ENCODE measurements around the gene DSCAML1. TPM values are rescaled to one million over a fixed set of nuclear protein-coding genes. Genes with fewer than 3 reads are reported as not detected.

The DSCAML1 gene
- total and polyA plus RNA-seq, 9 of the 15 experiments (the other 6 are each of a cell fraction or from before 2014, with no cell fraction given) = not detected

GRCh38 chr11:117754030-117754429 lies 43.0 kb downstream of the DSCAML1 start (continued):
- no peak for TF ChIP-seq CEBPG (CRISPR knock-in tag; IDR thresholded peaks at IDR 0.05)
- TF ChIP-seq CEBPG (tag; conservative IDR thresholded peaks at IDR 0.05 in 1 of 2, IDR thresholded peaks at IDR 0.05 in 1 of 2) = no peak
- no peak for TF ChIP-seq NR2F6 (CRISPR knock-in tag; IDR thresholded peaks at IDR 0.05)
- no peak for TF ChIP-seq NFATC3 (IDR thresholded peaks at IDR 0.05)
- TF ChIP-seq SPI1 (IDR thresholded peaks at IDR 0.05; ENCODE audit: borderline replicate concordance, low read depth, low read length) = no peak

DNA sequence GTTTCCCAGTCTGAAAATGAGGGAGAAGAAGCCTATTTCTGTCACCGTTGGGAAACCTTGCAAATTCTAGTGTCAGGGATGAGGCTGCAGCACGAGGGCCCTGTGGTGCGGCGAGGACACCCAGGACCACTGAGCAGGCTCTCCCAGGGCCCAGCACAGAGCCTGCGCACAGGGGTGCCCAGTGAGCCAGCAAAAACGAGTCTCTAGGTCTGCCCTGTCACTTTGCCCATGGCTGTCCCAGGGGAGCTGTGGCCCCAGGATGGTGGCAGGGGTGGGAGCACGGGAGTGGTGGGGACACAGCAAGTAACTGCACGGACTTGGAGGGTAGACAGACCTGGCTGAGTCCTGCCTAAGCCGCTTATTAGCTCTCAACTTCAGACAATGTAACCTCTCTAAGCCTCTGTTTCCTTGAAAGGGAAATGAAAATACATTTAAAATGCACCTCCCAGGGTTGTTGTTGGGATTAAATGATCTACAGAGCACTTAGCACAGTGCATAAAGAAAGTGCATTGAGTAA lies 44.2 kb downstream of the DSCAML1 start:
- under 1% methylated on average over 9 of the region's 9 CpGs for WGBS (ENCODE audit: insufficient coverage, low coverage, missing lambda C conversion rate)
- FAIRE-seq = no peak
- Histone ChIP-seq H3K4me1 (replicated peaks in 1 of 2; ENCODE audit: control insufficient read depth in 2 of 2, insufficient read depth in 2 of 2, low read length in 2 of 2) (no peaks in the 10 kb centered on the region), H4K20me1 (replicated peaks; ENCODE audit: control insufficient read depth, insufficient read depth, low read length) (no peaks in the 10 kb centered on the region; the same call in 1 of the 2 replicates), H3K9me1 (ENCODE audit: control insufficient read depth, insufficient read depth, low read length) (no peaks in the 10 kb centered on the region), H3K9ac (ENCODE audit: insufficient read depth in 1 of 2, low read depth in 2 of 2, low read length in 2 of 2) (no peak overlapping the region), H3K27me3 (ENCODE audit: control insufficient read depth in 2 of 2, insufficient read depth in 2 of 2, low read length in 2 of 2) (peaks cover 26 to 70% of the 10 kb centered on the region in 2 experiments; a peak in 3 of 5 replicates), H3K27ac (ENCODE audit: extremely low read depth, low read depth, low read length) (no peak overlapping the region), H3K36me3 (ENCODE audit: control insufficient read depth, insufficient read depth, low read length) (no peaks in the 10 kb centered on the region), H3K4me2 (ENCODE audit: insufficient read depth, low read length) (no peak overlapping the region), H3K9me3 (replicated peaks; ENCODE audit: control insufficient read depth, insufficient read depth, low read depth, low read length) (no peaks in the 10 kb centered on the region), H3K4me3 (no peak overlapping the region), H2AFZ (ENCODE audit: low read depth, low read length) (no peak overlapping the region), H3K79me2 (ENCODE audit: control insufficient read depth, insufficient read depth, low read length) (no peaks in the 10 kb centered on the region)
- ChIA-PET POLR2A (interaction anchor here (0.6 kb wide), 2 partner anchors 47 to 303 kb away, joined by 3 to 5 read pairs; no protein-coding TSS in a partner anchor), CTCF (ENCODE audit: low intra/inter-chr PET ratio) (no interaction called here)
- intact Hi-C loops (cut with micrococcal nuclease) = no loop called here
- no TSS peak for BruUV-seq (replicated peaks)
- no peak for ATAC-seq
- DNase-seq (ENCODE audit: extremely low read depth in 1 of 4, low spot score in 3 of 4) = no peak
- in situ Hi-C loops (cut with MboI) = no loop called here
- TF ChIP-seq ZEB2 (IDR thresholded peaks at IDR 0.05) = no peak
- no peak for TF ChIP-seq MYNN (IDR thresholded peaks at IDR 0.05)
- TF ChIP-seq MYNN (CRISPR knock-in tag; IDR thresholded peaks at IDR 0.05) = no peak
- TF ChIP-seq, protein P1, sequence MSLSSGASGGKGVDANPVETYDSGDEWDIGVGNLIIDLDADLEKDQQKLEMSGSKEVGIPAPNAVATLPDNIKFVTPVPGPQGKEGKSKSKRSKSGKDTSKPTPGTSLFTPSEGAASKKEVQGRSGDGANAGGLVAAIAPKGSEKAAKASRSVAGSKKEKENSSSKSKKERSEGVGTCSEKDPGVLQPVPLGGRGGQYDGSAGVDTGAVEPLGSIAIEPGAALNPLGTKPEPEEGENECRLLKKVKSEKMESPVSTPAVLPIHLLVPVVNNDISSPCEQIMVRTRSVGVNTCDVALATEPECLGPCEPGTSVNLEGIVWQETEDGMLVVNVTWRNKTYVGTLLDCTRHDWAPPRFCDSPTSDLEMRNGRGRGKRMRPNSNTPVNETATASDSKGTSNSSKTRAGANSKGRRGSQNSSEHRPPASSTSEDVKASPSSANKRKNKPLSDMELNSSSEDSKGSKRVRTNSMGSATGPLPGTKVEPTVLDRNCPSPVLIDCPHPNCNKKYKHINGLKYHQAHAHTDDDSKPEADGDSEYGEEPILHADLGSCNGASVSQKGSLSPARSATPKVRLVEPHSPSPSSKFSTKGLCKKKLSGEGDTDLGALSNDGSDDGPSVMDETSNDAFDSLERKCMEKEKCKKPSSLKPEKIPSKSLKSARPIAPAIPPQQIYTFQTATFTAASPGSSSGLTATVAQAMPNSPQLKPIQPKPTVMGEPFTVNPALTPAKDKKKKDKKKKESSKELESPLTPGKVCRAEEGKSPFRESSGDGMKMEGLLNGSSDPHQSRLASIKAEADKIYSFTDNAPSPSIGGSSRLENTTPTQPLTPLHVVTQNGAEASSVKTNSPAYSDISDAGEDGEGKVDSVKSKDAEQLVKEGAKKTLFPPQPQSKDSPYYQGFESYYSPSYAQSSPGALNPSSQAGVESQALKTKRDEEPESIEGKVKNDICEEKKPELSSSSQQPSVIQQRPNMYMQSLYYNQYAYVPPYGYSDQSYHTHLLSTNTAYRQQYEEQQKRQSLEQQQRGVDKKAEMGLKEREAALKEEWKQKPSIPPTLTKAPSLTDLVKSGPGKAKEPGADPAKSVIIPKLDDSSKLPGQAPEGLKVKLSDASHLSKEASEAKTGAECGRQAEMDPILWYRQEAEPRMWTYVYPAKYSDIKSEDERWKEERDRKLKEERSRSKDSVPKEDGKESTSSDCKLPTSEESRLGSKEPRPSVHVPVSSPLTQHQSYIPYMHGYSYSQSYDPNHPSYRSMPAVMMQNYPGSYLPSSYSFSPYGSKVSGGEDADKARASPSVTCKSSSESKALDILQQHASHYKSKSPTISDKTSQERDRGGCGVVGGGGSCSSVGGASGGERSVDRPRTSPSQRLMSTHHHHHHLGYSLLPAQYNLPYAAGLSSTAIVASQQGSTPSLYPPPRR (CRISPR knock-in tag; IDR thresholded peaks at IDR 0.05; ENCODE audit: borderline replicate concordance) = no peak
- TF ChIP-seq ZBED1 (IDR thresholded peaks at IDR 0.05) = no peak
- TF ChIP-seq, protein P2, sequence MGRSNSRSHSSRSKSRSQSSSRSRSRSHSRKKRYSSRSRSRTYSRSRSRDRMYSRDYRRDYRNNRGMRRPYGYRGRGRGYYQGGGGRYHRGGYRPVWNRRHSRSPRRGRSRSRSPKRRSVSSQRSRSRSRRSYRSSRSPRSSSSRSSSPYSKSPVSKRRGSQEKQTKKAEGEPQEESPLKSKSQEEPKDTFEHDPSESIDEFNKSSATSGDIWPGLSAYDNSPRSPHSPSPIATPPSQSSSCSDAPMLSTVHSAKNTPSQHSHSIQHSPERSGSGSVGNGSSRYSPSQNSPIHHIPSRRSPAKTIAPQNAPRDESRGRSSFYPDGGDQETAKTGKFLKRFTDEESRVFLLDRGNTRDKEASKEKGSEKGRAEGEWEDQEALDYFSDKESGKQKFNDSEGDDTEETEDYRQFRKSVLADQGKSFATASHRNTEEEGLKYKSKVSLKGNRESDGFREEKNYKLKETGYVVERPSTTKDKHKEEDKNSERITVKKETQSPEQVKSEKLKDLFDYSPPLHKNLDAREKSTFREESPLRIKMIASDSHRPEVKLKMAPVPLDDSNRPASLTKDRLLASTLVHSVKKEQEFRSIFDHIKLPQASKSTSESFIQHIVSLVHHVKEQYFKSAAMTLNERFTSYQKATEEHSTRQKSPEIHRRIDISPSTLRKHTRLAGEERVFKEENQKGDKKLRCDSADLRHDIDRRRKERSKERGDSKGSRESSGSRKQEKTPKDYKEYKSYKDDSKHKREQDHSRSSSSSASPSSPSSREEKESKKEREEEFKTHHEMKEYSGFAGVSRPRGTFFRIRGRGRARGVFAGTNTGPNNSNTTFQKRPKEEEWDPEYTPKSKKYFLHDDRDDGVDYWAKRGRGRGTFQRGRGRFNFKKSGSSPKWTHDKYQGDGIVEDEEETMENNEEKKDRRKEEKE (IDR thresholded peaks at IDR 0.05; ENCODE audit: borderline replicate concordance in 1 of 2, control insufficient read depth in 1 of 2, low read depth in 2 of 2, low read length in 1 of 2) = no peak
- no peak for TF ChIP-seq ZNF699 (CRISPR knock-in tag; IDR thresholded peaks at IDR 0.05; ENCODE audit: insufficient replicate concordance)
- TF ChIP-seq ZNF212 (CRISPR knock-in tag; IDR thresholded peaks at IDR 0.05) = no peak
- no peak for TF ChIP-seq ZSCAN29 (IDR thresholded peaks at IDR 0.05)
- TF ChIP-seq ZFX (CRISPR knock-in tag; IDR thresholded peaks at IDR 0.05) = no peak
- TF ChIP-seq DDX20 (tag; IDR thresholded peaks at IDR 0.05; ENCODE audit: low read depth) = no peak

Measured in K562 (cell line).